A673 (cell line): ENCODE data around the gene PRKAA2. TPM values are rescaled to one million over a fixed set of nuclear protein-coding genes. Genes with fewer than 3 reads are reported as not detected.

Experiments used
- BruUV-seq: library from RNA; stranded (reverse); fragments of 400-500 nt; replicated peaks from 2 replicates; lab custom pipeline; 2021; lab: Mats Ljungman, UMichigan
- CTCF ChIA-PET: fragments of 300-600 bp; sonication (Branson Sonifier 250); formaldehyde crosslinking; loops from one replicate; lab custom pipeline; 2022; ENCODE audit warnings: antibody characterized with exemption; lab: Charles Lee
- POLR2A ChIA-PET: fragments of 300-600 bp; sonication (Branson Sonifier 250); formaldehyde crosslinking; loops from one replicate; lab custom pipeline; 2022; ENCODE audit warnings: antibody characterized with exemption; ENCODE audit not compliant: low non-redundant PET; lab: Charles Lee
- DNase-seq: peaks from one replicate; pipeline ENCODE4 v3.0.0-alpha.2; 2015; ENCODE audit warnings: low spot score
- H3K27ac ChIP-seq: fragments of 200-600 bp; sonication (generic); 2 replicates; pipeline ENCODE4 v1.5.1; 2016; ENCODE audit warnings: mixed run types, low read depth, mild to moderate bottlenecking, mixed read lengths, antibody characterized with exemption, low read length; ENCODE audit not compliant: poor library complexity, severe bottlenecking
- H3K27me3 ChIP-seq: fragments of 200-600 bp; sonication (generic); replicated peaks from 2 replicates; pipeline ENCODE4 v1.6.1; 2017; ENCODE audit warnings: mixed run types, low read depth, mild to moderate bottlenecking, mixed read lengths, antibody characterized with exemption, low read length; ENCODE audit not compliant: insufficient read depth, poor library complexity
- H3K36me3 ChIP-seq: fragments of 200-600 bp; sonication (generic); 2 replicates; pipeline ENCODE4 v1.6.1; 2016; ENCODE audit warnings: mixed run types, mild to moderate bottlenecking, mixed read lengths, antibody characterized with exemption, low read length; ENCODE audit not compliant: insufficient read depth, poor library complexity, severe bottlenecking
- H3K4me1 ChIP-seq: fragments of 200-600 bp; sonication (generic); 2 replicates; pipeline ENCODE4 v1.6.1; 2017; ENCODE audit warnings: mixed run types, mild to moderate bottlenecking, mixed read lengths, antibody characterized with exemption, low read length; ENCODE audit not compliant: insufficient read depth, poor library complexity, severe bottlenecking
- H3K4me3 ChIP-seq: fragments of 200-600 bp; sonication (generic); 2 replicates; pipeline ENCODE4 v1.5.1; 2016; ENCODE audit warnings: low read depth, mixed run types, mild to moderate bottlenecking, mixed read lengths, low read length; ENCODE audit not compliant: poor library complexity, severe bottlenecking
- H3K9me3 ChIP-seq: fragments of 200-600 bp; sonication (generic); 2 replicates; pipeline ENCODE4 v1.6.1; 2016; ENCODE audit warnings: mixed run types, low read depth, mild to moderate bottlenecking, mixed read lengths, antibody characterized with exemption, low read length; ENCODE audit not compliant: poor library complexity, severe bottlenecking
- CTCF ChIP-seq: fragments of 300-800, 200-600 bp; sonication (generic); conservative IDR thresholded peaks from 2 replicates; pipeline ENCODE4 v1.5.1; 2017; ENCODE audit warnings: low read depth, mild to moderate bottlenecking, antibody characterized with exemption, low read length, moderate library complexity, mixed read lengths
- EZH2 ChIP-seq: fragments of 200-600 bp; sonication (generic); IDR thresholded peaks from 2 replicates; pipeline ENCODE4 v1.6.1; 2017; ENCODE audit warnings: borderline replicate concordance, low read depth, mild to moderate bottlenecking, mixed read lengths, antibody characterized with exemption, low read length; ENCODE audit not compliant: poor library complexity, severe bottlenecking
- intact Hi-C: fragments of 100-400 bp; cut with micrococcal nuclease; formaldehyde crosslinking; loops from one replicate; pipeline ENCODE4 v1.10.0; 2022; ENCODE audit not compliant: unreplicated experiment
- total RNA-seq: library from RNA; stranded (reverse); gene quantifications from 2 replicates; pipeline ENCODE4 v1.2.3, GENCODE V29; 2021

Gene PRKAA2
- total RNA-seq, 1 experiment from 2014 or later: 0.11 TPM

- no peak overlapping the region for H3K27ac ChIP-seq
- intact Hi-C loops: no loop called here
- H3K36me3 ChIP-seq: no peaks in the 10 kb centered on the region
- no peaks in the 10 kb centered on the region for H3K4me1 ChIP-seq
- no peak overlapping the region for H3K4me3 ChIP-seq
- BruUV-seq: no TSS peak
- no peak for DNase-seq
- ChIA-PET POLR2A (no interaction called here), CTCF (no interaction called here)
- H3K27me3 ChIP-seq: peaks cover 39% of the 10 kb centered on the region
- no peaks in the 10 kb centered on the region for H3K9me3 ChIP-seq
- TF ChIP-seq EZH2: no peak
- TF ChIP-seq CTCF: no peak
Observed at GRCh38 chr1:56728964-56729363, 83.8 kb downstream of the PRKAA2 start.

DNA sequence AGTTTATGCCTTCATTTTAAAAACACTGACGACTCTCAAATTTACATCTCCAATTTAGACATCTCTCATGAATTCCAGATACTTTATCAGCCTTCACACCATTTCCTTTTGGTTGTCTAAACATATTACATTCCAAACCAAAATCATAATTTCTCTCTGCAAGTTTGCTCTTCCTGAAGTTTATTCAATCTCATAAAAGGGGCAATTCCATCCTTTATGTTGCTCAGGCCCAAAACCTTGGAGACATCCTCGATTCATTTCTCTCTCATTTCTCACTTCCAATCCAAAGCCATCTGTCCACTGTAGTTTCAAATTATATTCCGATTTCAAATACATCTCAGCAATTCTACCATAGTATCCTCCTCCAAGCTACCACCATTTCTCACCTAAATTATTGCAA, 100.1 kb downstream of the PRKAA2 start:
- POLR2A ChIA-PET: no interaction called here
- TF ChIP-seq EZH2 (no peak), CTCF (no peak)
- Histone ChIP-seq H3K27ac (no peak overlapping the region), H3K27me3 (peaks cover 36% of the 10 kb centered on the region), H3K36me3 (no peaks in the 10 kb centered on the region), H3K9me3 (no peaks in the 10 kb centered on the region), H3K4me1 (no peaks in the 10 kb centered on the region), H3K4me3 (no peak overlapping the region)
- CTCF ChIA-PET: no interaction called here
- no TSS peak for BruUV-seq
- DNase-seq: no peak
- intact Hi-C loops: no loop called here

DNA sequence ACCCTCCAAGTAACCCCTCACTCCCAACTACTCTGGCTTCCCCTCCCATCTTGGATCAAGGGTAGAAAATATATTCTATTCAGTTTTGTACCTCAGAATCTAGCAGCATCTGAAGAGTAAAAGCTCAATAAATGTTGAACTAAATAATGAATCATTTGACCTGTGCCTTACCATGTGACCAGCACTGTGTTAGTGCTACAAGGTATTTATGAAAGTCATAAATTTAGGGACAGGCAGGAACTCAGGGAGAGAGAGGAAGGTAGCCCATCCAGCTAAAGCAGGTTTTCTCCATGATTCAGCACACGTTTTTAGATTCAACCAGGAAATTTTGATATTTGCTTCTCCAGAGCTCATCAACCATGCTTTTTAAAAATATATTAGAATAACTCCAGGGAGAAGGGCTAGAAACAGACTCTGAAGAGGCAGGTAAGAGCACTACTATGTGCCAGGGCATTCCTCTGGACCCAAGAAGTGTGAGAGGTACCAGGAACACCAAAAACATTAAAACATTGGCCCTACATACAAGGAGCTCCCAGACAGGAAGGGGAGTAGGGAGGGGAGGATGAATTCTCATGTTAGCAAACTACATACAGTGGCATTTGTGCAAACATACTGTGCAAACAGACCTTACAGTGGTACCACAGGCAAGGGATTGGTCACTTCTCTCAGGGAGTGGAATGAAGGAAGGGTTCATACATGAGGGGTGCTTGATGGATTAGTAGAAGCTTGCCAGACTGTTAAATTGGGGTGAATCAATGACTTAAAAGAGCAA, 109.8 kb downstream of the PRKAA2 start:
- no peak for DNase-seq
- peaks cover 23% of the 10 kb centered on the region for H3K27me3 ChIP-seq
- intact Hi-C loops: no loop called here
- BruUV-seq: no TSS peak
- POLR2A ChIA-PET: no interaction called here
- H3K4me3 ChIP-seq: no peak overlapping the region
- no peaks in the 10 kb centered on the region for H3K36me3 ChIP-seq
- no peak overlapping the region for H3K27ac ChIP-seq
- CTCF ChIA-PET: no interaction called here
- no peaks in the 10 kb centered on the region for H3K9me3 ChIP-seq
- H3K4me1 ChIP-seq: no peaks in the 10 kb centered on the region
- TF ChIP-seq CTCF (no peak), EZH2 (no peak)
